SH-SY5Y (cell line): ENCODE measurements around the gene RFNG.

Source experiments
- GATA2 ChIP-seq: IDR thresholded peaks from 2 replicates; pipeline ENCODE4 v1.6.1; 2011; ENCODE audit warnings: mild to moderate bottlenecking, low read depth, low read length
- GATA3 ChIP-seq: IDR thresholded peaks from 2 replicates; pipeline ENCODE4 v1.6.1; 2011; ENCODE audit warnings: low read depth, mild to moderate bottlenecking, low read length, moderate library complexity

GRCh38 chr17:82047379-82047778 is 4.2 kb downstream of the RFNG start:
- TF ChIP-seq GATA3 (no peak), GATA2 (no peak)
